Endothelial cell of umbilical vein (primary cell): Measurements from ENCODE around the gene MRPS14. TPM values are rescaled to one million over a fixed set of nuclear protein-coding genes. Genes with fewer than 3 reads are reported as not detected.

Experiments used
- BruUV-seq: library from RNA; stranded (reverse); fragments of 400-500 nt; replicated peaks from 2 replicates; lab custom pipeline; 2021; lab: Mats Ljungman, UMichigan
- CTCF ChIA-PET: fragments of 300-600, 350-600 bp; sonication (Branson Sonifier 250); formaldehyde crosslinking; loops from one replicate; lab custom pipeline; 2021; ENCODE audit warnings: antibody characterized with exemption, inconsistent platforms; lab: Charles Lee
- POLR2A ChIA-PET: fragments of 300-600, 350-600 bp; sonication (Branson Sonifier 250); formaldehyde crosslinking; loops from one replicate; lab custom pipeline; 2021; ENCODE audit warnings: antibody characterized with exemption, inconsistent platforms; lab: Charles Lee
- DNase-seq: peaks from one replicate; pipeline ENCODE4 v3.0.0-alpha.2; 2011; ENCODE audit warnings: low read depth, low spot score
- FAIRE-seq: peaks from 2 replicates; lab custom pipeline; 2011; peaks lifted over from hg19 to GRCh38; lab: Jason Lieb, UNC
- H2AFZ ChIP-seq: 2 replicates; pipeline ENCODE4 v1.6.0; 2012; ENCODE audit warnings: low read depth, low read length, control low read depth, inconsistent platforms
- H3K27ac ChIP-seq: 2 replicates; pipeline ENCODE4 v1.5.1; 2011; ENCODE audit warnings: low read depth, mild to moderate bottlenecking, control low read depth, low read length, moderate library complexity; ENCODE audit not compliant: insufficient read depth
- H3K27me3 ChIP-seq, 2 experiments: 2 replicates each; pipeline versions ENCODE4 v1.6.0 to v1.6.1; 2011; ENCODE audit warnings: low read length in 2 of 2, mixed read lengths in 1 of 2; ENCODE audit not compliant: control insufficient read depth in 2 of 2, insufficient read depth in 2 of 2
- H3K36me3 ChIP-seq, 2 experiments: 2 replicates in 1 of 2; 3 replicates in 1 of 2; pipeline ENCODE4 v1.5.1; 2011; ENCODE audit warnings: low read length in 2 of 2, mild to moderate bottlenecking in 1 of 2, moderate library complexity in 1 of 2; ENCODE audit not compliant: control insufficient read depth in 2 of 2, insufficient read depth in 2 of 2; ENCODE audit errors: extremely low read depth in 1 of 2
- H3K4me1 ChIP-seq: 3 replicates; pipeline ENCODE4 v1.5.1; 2011; ENCODE audit warnings: mild to moderate bottlenecking, low read length; ENCODE audit not compliant: control insufficient read depth, insufficient read depth; ENCODE audit errors: extremely low read depth
- H3K4me2 ChIP-seq: 2 replicates; pipeline ENCODE4 v1.6.1; 2011; ENCODE audit warnings: low read length, control low read depth, mixed read lengths; ENCODE audit not compliant: insufficient read depth
- H3K4me3 ChIP-seq, 3 experiments: fragments of 200-600 bp in 1 of 3; sonication (generic), shearing (Covaris generic) in 1 of 3; replicated peaks in 1 of 3; 2 replicates each; pipeline ENCODE4 v1.5.1; 2011 to 2016; ENCODE audit warnings: control low read depth in 3 of 3, low read length in 3 of 3, mild to moderate bottlenecking in 2 of 3, inconsistent platforms in 1 of 3, low read depth in 1 of 3, moderate library complexity in 1 of 3; ENCODE audit not compliant: insufficient read depth in 1 of 3
- H3K79me2 ChIP-seq: 2 replicates; pipeline ENCODE4 v1.6.0; 2012; ENCODE audit warnings: low read length, inconsistent platforms; ENCODE audit not compliant: control insufficient read depth, insufficient read depth
- H3K9ac ChIP-seq: replicated peaks from 2 replicates; pipeline ENCODE3; 2011; ENCODE audit warnings: low read length, control low read depth; ENCODE audit not compliant: insufficient read depth; ENCODE audit errors: extremely low read depth
- H3K9me1 ChIP-seq: replicated peaks from 3 replicates; pipeline ENCODE4 v1.6.0; 2011; ENCODE audit warnings: mild to moderate bottlenecking, low read length; ENCODE audit not compliant: control insufficient read depth, insufficient read depth; ENCODE audit errors: extremely low read depth
- H3K9me3 ChIP-seq: replicated peaks from 2 replicates; pipeline ENCODE4 v1.5.1; 2012; ENCODE audit warnings: low read length, inconsistent platforms; ENCODE audit not compliant: control insufficient read depth, insufficient read depth
- H4K20me1 ChIP-seq: replicated peaks from 2 replicates; pipeline ENCODE3; 2011; ENCODE audit warnings: mild to moderate bottlenecking, low read length; ENCODE audit not compliant: control insufficient read depth, insufficient read depth; ENCODE audit errors: extremely low read depth
- EZH2 ChIP-seq: IDR thresholded peaks from 2 replicates; pipeline ENCODE4 v1.6.1; 2012; ENCODE audit warnings: borderline replicate concordance, low read depth, mild to moderate bottlenecking, moderate library complexity, low read length, inconsistent platforms; ENCODE audit not compliant: severe bottlenecking
- FOS ChIP-seq: IDR thresholded peaks from 2 replicates; pipeline ENCODE4 v1.6.1; 2011; ENCODE audit warnings: mild to moderate bottlenecking, low read length, moderate library complexity, borderline replicate concordance; ENCODE audit not compliant: insufficient read depth
- JUN ChIP-seq: IDR thresholded peaks from 2 replicates; pipeline ENCODE4 v1.6.1; 2011; ENCODE audit warnings: borderline replicate concordance, low read depth; ENCODE audit not compliant: insufficient read length, insufficient read depth
- POLR2AphosphoS5 ChIP-seq: IDR thresholded peaks from 2 replicates; pipeline ENCODE4 v1.6.1; 2012; ENCODE audit warnings: low read depth, mild to moderate bottlenecking, control low read depth, low read length, moderate library complexity; ENCODE audit not compliant: insufficient read depth
- dilution Hi-C: fragments of 300-500 bp; cut with MboI; formaldehyde crosslinking; loops from one replicate; pipeline ENCODE4 v1.15.0; 2019; ENCODE audit warnings: low sequenced_read_pairs; ENCODE audit not compliant: extremely low pct_ligation_motif_present
- intact Hi-C: fragments of 100-400 bp; cut with micrococcal nuclease; formaldehyde crosslinking; loops from one replicate; pipeline ENCODE4 v1.10.0; 2022
- polyA plus RNA-seq, 4 experiments: library from polyadenylated mRNA; depleted of rRNA in 3 of 4; stranded (reverse) in 3 of 4; unstranded in 1 of 4; fragments of >200 nt; gene quantifications; 2 replicates each; pipeline versions ENCODE4 v1.2.1 to v1.2.3, GENCODE V29; 2011 to 2012; ENCODE audit warnings: missing spikeins in 1 of 4
- total RNA-seq: library from RNA; stranded (reverse); gene quantifications from 2 replicates; pipeline ENCODE4 v1.2.3, GENCODE V29; 2021
- TF ChIP-seq, protein P1 (sequence below), 2 donors: IDR thresholded peaks; 1 replicate in 1 of 2; 2 replicates in 1 of 2; pipeline ENCODE4 v1.5.1; 2011; ENCODE audit warnings: low read length in 2 of 2, mild to moderate bottlenecking in 2 of 2, moderate library complexity in 2 of 2, control low read depth in 1 of 2, inconsistent platforms in 1 of 2, low read depth in 1 of 2; ENCODE audit not compliant: insufficient read depth in 1 of 2; ENCODE audit errors: extremely low read depth in 1 of 2
- TF ChIP-seq, protein P2 (sequence below): IDR thresholded peaks from 2 replicates; pipeline ENCODE4 v1.6.1; 2011; ENCODE audit not compliant: insufficient read depth, insufficient read length

MRPS14 gene
- total and polyA plus RNA-seq, 2 donors (not counting 3 experiments of a cell fraction or from before 2014, with no cell fraction given) = 29.5 to 31.8 TPM

DNA sequence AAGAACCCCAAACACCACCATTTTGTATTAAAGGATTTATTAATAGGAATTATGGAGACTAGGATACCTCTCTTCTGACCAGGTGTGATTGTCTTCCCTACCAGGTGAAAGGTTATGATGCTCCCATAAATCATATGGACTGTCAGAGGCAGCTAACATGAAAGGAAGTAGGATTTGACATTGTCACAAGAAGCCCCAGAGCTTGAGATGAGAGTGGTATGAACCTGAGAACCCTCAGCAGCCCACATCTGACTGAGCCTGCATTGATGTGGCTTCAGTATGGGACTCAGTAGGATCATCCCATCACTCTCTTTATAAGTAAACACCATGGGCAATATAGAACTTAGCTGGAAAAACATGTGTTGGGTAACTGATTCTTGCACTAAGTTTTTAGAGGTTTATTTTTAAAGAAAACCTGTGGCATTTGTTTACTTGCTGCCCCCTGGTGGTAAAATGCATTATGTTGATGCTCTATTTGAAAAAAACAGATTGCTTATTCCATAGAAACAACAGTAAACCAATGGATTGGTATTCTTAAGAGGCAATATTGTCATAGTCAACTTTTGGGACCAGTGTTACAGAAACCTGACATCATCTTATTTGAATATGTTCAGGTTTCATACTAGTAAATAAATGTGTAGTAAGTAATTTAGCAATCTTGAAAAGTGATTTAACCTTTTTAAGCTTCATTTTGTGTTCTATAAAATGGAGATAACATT is 40.1 kb downstream of the MRPS14 start:
- H3K9me3 ChIP-seq = no peaks in the 10 kb centered on the region
- H3K4me1 ChIP-seq = no peaks in the 10 kb centered on the region
- no peak overlapping the region for H3K9ac ChIP-seq
- no peaks in the 10 kb centered on the region for H3K27me3 ChIP-seq
- CTCF ChIA-PET = interaction anchor here (0.6 to 9.3 kb wide), 33 partner anchors 9 to 721 kb away, joined by 3 to 107 read pairs (median 4); partner anchors contain the start of gene CACYBP
- no TSS peak for BruUV-seq
- POLR2A ChIA-PET = no interaction called here
- peak overlapping the region; percentile 13 for H2AFZ ChIP-seq
- dilution Hi-C loops = no loop called here
- no peaks in the 10 kb centered on the region for H3K36me3 ChIP-seq
- peak; percentile 66 for DNase-seq
- TF ChIP-seq, protein P1, sequence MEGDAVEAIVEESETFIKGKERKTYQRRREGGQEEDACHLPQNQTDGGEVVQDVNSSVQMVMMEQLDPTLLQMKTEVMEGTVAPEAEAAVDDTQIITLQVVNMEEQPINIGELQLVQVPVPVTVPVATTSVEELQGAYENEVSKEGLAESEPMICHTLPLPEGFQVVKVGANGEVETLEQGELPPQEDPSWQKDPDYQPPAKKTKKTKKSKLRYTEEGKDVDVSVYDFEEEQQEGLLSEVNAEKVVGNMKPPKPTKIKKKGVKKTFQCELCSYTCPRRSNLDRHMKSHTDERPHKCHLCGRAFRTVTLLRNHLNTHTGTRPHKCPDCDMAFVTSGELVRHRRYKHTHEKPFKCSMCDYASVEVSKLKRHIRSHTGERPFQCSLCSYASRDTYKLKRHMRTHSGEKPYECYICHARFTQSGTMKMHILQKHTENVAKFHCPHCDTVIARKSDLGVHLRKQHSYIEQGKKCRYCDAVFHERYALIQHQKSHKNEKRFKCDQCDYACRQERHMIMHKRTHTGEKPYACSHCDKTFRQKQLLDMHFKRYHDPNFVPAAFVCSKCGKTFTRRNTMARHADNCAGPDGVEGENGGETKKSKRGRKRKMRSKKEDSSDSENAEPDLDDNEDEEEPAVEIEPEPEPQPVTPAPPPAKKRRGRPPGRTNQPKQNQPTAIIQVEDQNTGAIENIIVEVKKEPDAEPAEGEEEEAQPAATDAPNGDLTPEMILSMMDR (IDR thresholded peaks at IDR 0.05; ENCODE audit: extremely low read depth in 1 of 2, insufficient read depth in 1 of 2, low read depth in 1 of 2, low read length in 2 of 2) = peak; percentile 44 to 49
- TF ChIP-seq FOS = no peak
- FAIRE-seq = peak; percentile 63
- H3K4me3 ChIP-seq = no peak overlapping the region
- no peaks in the 10 kb centered on the region for H3K79me2 ChIP-seq
- no peak overlapping the region for H3K4me2 ChIP-seq
- no peaks in the 10 kb centered on the region for H3K9me1 ChIP-seq
- no peak overlapping the region for H3K27ac ChIP-seq
- intact Hi-C loops = loop anchor here (1.0 to 5.0 kb wide), 2 partner anchors 213 to 726 kb away; no protein-coding TSS in a partner anchor
- no peaks in the 10 kb centered on the region for H4K20me1 ChIP-seq

DNA sequence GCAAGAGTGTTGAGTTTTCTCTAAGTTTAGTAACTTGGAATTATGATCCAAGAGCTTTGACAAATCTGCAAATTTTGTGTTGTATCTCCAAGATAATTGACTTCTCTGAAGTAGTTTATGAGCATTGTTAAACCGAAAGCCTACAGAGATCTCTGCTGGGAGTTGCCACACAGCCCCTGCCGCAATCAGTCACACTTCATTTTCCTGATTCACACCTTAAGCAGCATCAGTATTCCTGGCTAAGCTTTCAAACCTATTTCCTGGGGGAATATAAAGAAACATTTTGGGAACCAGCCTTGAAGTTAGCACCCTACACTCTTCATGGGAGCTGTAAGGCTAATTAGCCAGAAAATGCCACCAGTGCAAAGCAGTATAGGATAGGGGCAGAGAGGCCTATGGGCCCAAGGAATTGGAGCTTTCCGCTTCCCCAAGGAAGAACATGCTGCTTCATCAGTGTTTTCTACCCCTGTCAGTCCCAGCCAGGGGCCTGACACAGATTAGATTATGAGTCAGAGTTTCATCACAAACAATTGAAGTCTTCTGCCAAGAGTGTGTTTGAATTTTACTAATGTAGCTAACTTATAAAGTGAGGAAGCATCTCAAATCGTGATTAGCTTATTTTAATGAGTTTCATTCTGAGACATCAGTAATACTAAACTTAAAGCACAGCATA is 46.7 kb downstream of the MRPS14 start:
- Histone ChIP-seq H3K27ac (no peak overlapping the region), H3K4me2 (no peak overlapping the region), H3K79me2 (no peaks in the 10 kb centered on the region), H3K36me3 (no peaks in the 10 kb centered on the region), H3K9ac (no peak overlapping the region), H3K4me3 (no peak overlapping the region), H4K20me1 (no peaks in the 10 kb centered on the region), H2AFZ (no peak overlapping the region), H3K4me1 (no peaks in the 10 kb centered on the region), H3K9me3 (no peaks in the 10 kb centered on the region), H3K9me1 (no peaks in the 10 kb centered on the region), H3K27me3 (no peaks in the 10 kb centered on the region)
- DNase-seq = no peak
- intact Hi-C loops (no loop called here), dilution Hi-C loops (no loop called here)
- FAIRE-seq = no peak
- POLR2A ChIA-PET = no interaction called here
- TF ChIP-seq JUN (no peak), FOS (peak; percentile 14), POLR2AphosphoS5 (no peak), EZH2 (no peak)
- TF ChIP-seq, protein P2, sequence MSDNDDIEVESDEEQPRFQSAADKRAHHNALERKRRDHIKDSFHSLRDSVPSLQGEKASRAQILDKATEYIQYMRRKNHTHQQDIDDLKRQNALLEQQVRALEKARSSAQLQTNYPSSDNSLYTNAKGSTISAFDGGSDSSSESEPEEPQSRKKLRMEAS = no peak
- TF ChIP-seq, protein P1 (IDR thresholded peaks at IDR 0.05; ENCODE audit: extremely low read depth in 1 of 2, insufficient read depth in 1 of 2, low read depth in 1 of 2, low read length in 2 of 2) = no peak
- CTCF ChIA-PET = interaction anchor here (1.2 to 2.0 kb wide), 6 partner anchors 8 to 714 kb away, joined by 4 to 6 read pairs (median 4); no protein-coding TSS in a partner anchor
- BruUV-seq = no TSS peak
